Endothelial cell of umbilical vein (primary cell): ENCODE data around the gene ADAMTS19. TPM values are rescaled to one million over a fixed set of nuclear protein-coding genes. Genes with fewer than 3 reads are reported as not detected.

Experiments used
- BruUV-seq: library from RNA; stranded (reverse); fragments of 400-500 nt; replicated peaks from 2 replicates; lab custom pipeline; 2021; lab: Mats Ljungman, UMichigan
- CTCF ChIA-PET: fragments of 300-600, 350-600 bp; sonication (Branson Sonifier 250); formaldehyde crosslinking; loops from one replicate; lab custom pipeline; 2021; ENCODE audit warnings: antibody characterized with exemption, inconsistent platforms; lab: Charles Lee
- POLR2A ChIA-PET: fragments of 300-600, 350-600 bp; sonication (Branson Sonifier 250); formaldehyde crosslinking; loops from one replicate; lab custom pipeline; 2021; ENCODE audit warnings: antibody characterized with exemption, inconsistent platforms; lab: Charles Lee
- DNase-seq: peaks from one replicate; pipeline ENCODE4 v3.0.0-alpha.2; 2011; ENCODE audit warnings: low read depth, low spot score
- FAIRE-seq: peaks from 2 replicates; lab custom pipeline; 2011; peaks lifted over from hg19 to GRCh38; lab: Jason Lieb, UNC
- H2AFZ ChIP-seq: 2 replicates; pipeline ENCODE4 v1.6.0; 2012; ENCODE audit warnings: low read depth, low read length, control low read depth, inconsistent platforms
- H3K27ac ChIP-seq: 2 replicates; pipeline ENCODE4 v1.5.1; 2011; ENCODE audit warnings: low read depth, mild to moderate bottlenecking, control low read depth, low read length, moderate library complexity; ENCODE audit not compliant: insufficient read depth
- H3K27me3 ChIP-seq, 2 experiments: 2 replicates each; pipeline versions ENCODE4 v1.6.0 to v1.6.1; 2011; ENCODE audit warnings: low read length in 2 of 2, mixed read lengths in 1 of 2; ENCODE audit not compliant: control insufficient read depth in 2 of 2, insufficient read depth in 2 of 2
- H3K36me3 ChIP-seq, 2 experiments: 2 replicates in 1 of 2; 3 replicates in 1 of 2; pipeline ENCODE4 v1.5.1; 2011; ENCODE audit warnings: low read length in 2 of 2, mild to moderate bottlenecking in 1 of 2, moderate library complexity in 1 of 2; ENCODE audit not compliant: control insufficient read depth in 2 of 2, insufficient read depth in 2 of 2; ENCODE audit errors: extremely low read depth in 1 of 2
- H3K4me1 ChIP-seq: 3 replicates; pipeline ENCODE4 v1.5.1; 2011; ENCODE audit warnings: mild to moderate bottlenecking, low read length; ENCODE audit not compliant: control insufficient read depth, insufficient read depth; ENCODE audit errors: extremely low read depth
- H3K4me2 ChIP-seq: 2 replicates; pipeline ENCODE4 v1.6.1; 2011; ENCODE audit warnings: low read length, control low read depth, mixed read lengths; ENCODE audit not compliant: insufficient read depth
- H3K4me3 ChIP-seq, 3 experiments: fragments of 200-600 bp in 1 of 3; sonication (generic), shearing (Covaris generic) in 1 of 3; replicated peaks in 1 of 3; 2 replicates each; pipeline ENCODE4 v1.5.1; 2011 to 2016; ENCODE audit warnings: control low read depth in 3 of 3, low read length in 3 of 3, mild to moderate bottlenecking in 2 of 3, inconsistent platforms in 1 of 3, low read depth in 1 of 3, moderate library complexity in 1 of 3; ENCODE audit not compliant: insufficient read depth in 1 of 3
- H3K79me2 ChIP-seq: 2 replicates; pipeline ENCODE4 v1.6.0; 2012; ENCODE audit warnings: low read length, inconsistent platforms; ENCODE audit not compliant: control insufficient read depth, insufficient read depth
- H3K9ac ChIP-seq: replicated peaks from 2 replicates; pipeline ENCODE3; 2011; ENCODE audit warnings: low read length, control low read depth; ENCODE audit not compliant: insufficient read depth; ENCODE audit errors: extremely low read depth
- H3K9me1 ChIP-seq: replicated peaks from 3 replicates; pipeline ENCODE4 v1.6.0; 2011; ENCODE audit warnings: mild to moderate bottlenecking, low read length; ENCODE audit not compliant: control insufficient read depth, insufficient read depth; ENCODE audit errors: extremely low read depth
- H3K9me3 ChIP-seq: replicated peaks from 2 replicates; pipeline ENCODE4 v1.5.1; 2012; ENCODE audit warnings: low read length, inconsistent platforms; ENCODE audit not compliant: control insufficient read depth, insufficient read depth
- H4K20me1 ChIP-seq: replicated peaks from 2 replicates; pipeline ENCODE3; 2011; ENCODE audit warnings: mild to moderate bottlenecking, low read length; ENCODE audit not compliant: control insufficient read depth, insufficient read depth; ENCODE audit errors: extremely low read depth
- CTCF ChIP-seq, 2 donors: IDR thresholded peaks; 1 replicate in 1 of 2; 2 replicates in 1 of 2; pipeline ENCODE4 v1.5.1; 2011; ENCODE audit warnings: low read length in 2 of 2, mild to moderate bottlenecking in 2 of 2, moderate library complexity in 2 of 2, control low read depth in 1 of 2, inconsistent platforms in 1 of 2, low read depth in 1 of 2; ENCODE audit not compliant: insufficient read depth in 1 of 2; ENCODE audit errors: extremely low read depth in 1 of 2
- EZH2 ChIP-seq: IDR thresholded peaks from 2 replicates; pipeline ENCODE4 v1.6.1; 2012; ENCODE audit warnings: borderline replicate concordance, low read depth, mild to moderate bottlenecking, moderate library complexity, low read length, inconsistent platforms; ENCODE audit not compliant: severe bottlenecking
- FOS ChIP-seq: IDR thresholded peaks from 2 replicates; pipeline ENCODE4 v1.6.1; 2011; ENCODE audit warnings: mild to moderate bottlenecking, low read length, moderate library complexity, borderline replicate concordance; ENCODE audit not compliant: insufficient read depth
- GATA2 ChIP-seq: IDR thresholded peaks from 2 replicates; pipeline ENCODE4 v1.7.0; 2011; ENCODE audit warnings: low read depth, mild to moderate bottlenecking, moderate library complexity, mixed read lengths, low read length; ENCODE audit not compliant: insufficient read length, insufficient read depth
- JUN ChIP-seq: IDR thresholded peaks from 2 replicates; pipeline ENCODE4 v1.6.1; 2011; ENCODE audit warnings: borderline replicate concordance, low read depth; ENCODE audit not compliant: insufficient read length, insufficient read depth
- MAX ChIP-seq: IDR thresholded peaks from 2 replicates; pipeline ENCODE4 v1.6.1; 2011; ENCODE audit not compliant: insufficient read depth, insufficient read length
- MYC ChIP-seq: IDR thresholded peaks from one replicate; pipeline ENCODE4 v1.6.1; 2011; ENCODE audit warnings: mild to moderate bottlenecking, low read depth, low read length
- POLR2A ChIP-seq: IDR thresholded peaks from 2 replicates; pipeline ENCODE4 v1.6.1; 2012; ENCODE audit warnings: low read depth, mild to moderate bottlenecking, control low read depth, low read length
- POLR2AphosphoS5 ChIP-seq: IDR thresholded peaks from 2 replicates; pipeline ENCODE4 v1.6.1; 2012; ENCODE audit warnings: low read depth, mild to moderate bottlenecking, control low read depth, low read length, moderate library complexity; ENCODE audit not compliant: insufficient read depth
- dilution Hi-C: fragments of 300-500 bp; cut with MboI; formaldehyde crosslinking; loops from one replicate; pipeline ENCODE4 v1.15.0; 2019; ENCODE audit warnings: low sequenced_read_pairs; ENCODE audit not compliant: extremely low pct_ligation_motif_present
- intact Hi-C: fragments of 100-400 bp; cut with micrococcal nuclease; formaldehyde crosslinking; loops from one replicate; pipeline ENCODE4 v1.10.0; 2022
- polyA plus RNA-seq, 4 experiments: library from polyadenylated mRNA; depleted of rRNA in 3 of 4; stranded (reverse) in 3 of 4; unstranded in 1 of 4; fragments of >200 nt; gene quantifications; 2 replicates each; pipeline versions ENCODE4 v1.2.1 to v1.2.3, GENCODE V29; 2011 to 2012; ENCODE audit warnings: missing spikeins in 1 of 4
- total RNA-seq: library from RNA; stranded (reverse); gene quantifications from 2 replicates; pipeline ENCODE4 v1.2.3, GENCODE V29; 2021

ADAMTS19 gene
- total and polyA plus RNA-seq, 2 donors (not counting 3 experiments of a cell fraction or from before 2014, with no cell fraction given): not detected

- no peak overlapping the region for H2AFZ ChIP-seq
- intact Hi-C loops (no loop called here), dilution Hi-C loops (no loop called here)
- TF ChIP-seq POLR2AphosphoS5 (no peak), MYC (no peak), MAX (no peak), CTCF (IDR thresholded peaks at IDR 0.05; ENCODE audit: extremely low read depth in 1 of 2, insufficient read depth in 1 of 2, low read depth in 1 of 2, low read length in 2 of 2) (no peak), POLR2A (no peak), JUN (no peak), GATA2 (no peak), FOS (no peak), EZH2 (no peak)
- BruUV-seq: no TSS peak
- H3K27me3 ChIP-seq: no peaks in the 10 kb centered on the region
- no peak for DNase-seq
- H3K9ac ChIP-seq: no peak overlapping the region
- no peak for FAIRE-seq
- H4K20me1 ChIP-seq: no peaks in the 10 kb centered on the region
- CTCF ChIA-PET: no interaction called here
- H3K27ac ChIP-seq: no peak overlapping the region
- no peaks in the 10 kb centered on the region for H3K36me3 ChIP-seq
- POLR2A ChIA-PET: no interaction called here
- H3K79me2 ChIP-seq: no peaks in the 10 kb centered on the region
- H3K9me3 ChIP-seq: no peaks in the 10 kb centered on the region
- no peak overlapping the region for H3K4me2 ChIP-seq
- H3K4me3 ChIP-seq: no peak overlapping the region
- no peaks in the 10 kb centered on the region for H3K4me1 ChIP-seq
- H3K9me1 ChIP-seq: no peaks in the 10 kb centered on the region
Measured at GRCh38 chr5:129511291-129511690, 51.2 kb downstream of the ADAMTS19 start.
